Measurements from ENCODE around the gene RNF31. TPM values are rescaled to one million over a fixed set of nuclear protein-coding genes. Genes with fewer than 3 reads are reported as not detected.

RNF31 gene
- total and polyA plus RNA-seq, 4 donors = 31.7 to 82.4 (median 61.4) TPM

DNA sequence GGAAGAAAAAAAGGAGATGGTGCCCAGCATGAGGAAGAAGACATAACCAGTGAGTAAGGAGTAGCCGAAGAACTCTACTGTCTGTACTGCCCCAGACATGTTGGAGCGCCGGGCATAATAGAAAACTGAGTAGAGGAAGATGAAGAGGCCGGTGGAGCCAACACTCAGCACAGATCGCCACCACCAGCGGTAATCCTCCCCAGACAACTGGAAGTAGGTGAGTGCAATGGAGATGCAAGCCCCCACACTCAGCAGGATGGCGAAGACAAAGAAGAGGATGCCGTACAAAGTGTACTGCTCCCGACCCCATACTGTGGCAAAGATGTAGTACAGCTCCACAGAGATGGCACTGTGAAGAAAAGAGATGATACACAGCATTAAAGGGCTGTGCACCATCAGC is 42.2 kb downstream of the RNF31 start:
- Histone ChIP-seq H3K27ac (ENCODE audit: low read depth in 1 of 2, low read length in 1 of 2) (no peak overlapping the region), H3K4me3 (no peak overlapping the region), H3K9ac (ENCODE audit: insufficient read depth in 1 of 2, low read length in 2 of 2) (no peak overlapping the region), H3K9me3 (ENCODE audit: control insufficient read depth in 4 of 4, insufficient read depth in 3 of 4, low read length in 3 of 4) (no peaks in the 10 kb centered on the region), H3K4me1 (ENCODE audit: control insufficient read depth in 5 of 5, insufficient read depth in 5 of 5, low read length in 5 of 5) (peaks cover 0 to 12% (median 5%) of the 10 kb centered on the region in 5 donors), H3K27me3 (ENCODE audit: control insufficient read depth in 3 of 3, insufficient read depth in 3 of 3, low read length in 2 of 3) (no peaks in the 10 kb centered on the region), H3K36me3 (ENCODE audit: control insufficient read depth in 4 of 4, insufficient read depth in 4 of 4, low read length in 4 of 4) (peaks cover 17 to 40% (median 29%) of the 10 kb centered on the region in 4 donors)
- 96% methylated on average over 9 of the region's 9 CpGs for WGBS, 2 donors
- TF ChIP-seq, protein P1, sequence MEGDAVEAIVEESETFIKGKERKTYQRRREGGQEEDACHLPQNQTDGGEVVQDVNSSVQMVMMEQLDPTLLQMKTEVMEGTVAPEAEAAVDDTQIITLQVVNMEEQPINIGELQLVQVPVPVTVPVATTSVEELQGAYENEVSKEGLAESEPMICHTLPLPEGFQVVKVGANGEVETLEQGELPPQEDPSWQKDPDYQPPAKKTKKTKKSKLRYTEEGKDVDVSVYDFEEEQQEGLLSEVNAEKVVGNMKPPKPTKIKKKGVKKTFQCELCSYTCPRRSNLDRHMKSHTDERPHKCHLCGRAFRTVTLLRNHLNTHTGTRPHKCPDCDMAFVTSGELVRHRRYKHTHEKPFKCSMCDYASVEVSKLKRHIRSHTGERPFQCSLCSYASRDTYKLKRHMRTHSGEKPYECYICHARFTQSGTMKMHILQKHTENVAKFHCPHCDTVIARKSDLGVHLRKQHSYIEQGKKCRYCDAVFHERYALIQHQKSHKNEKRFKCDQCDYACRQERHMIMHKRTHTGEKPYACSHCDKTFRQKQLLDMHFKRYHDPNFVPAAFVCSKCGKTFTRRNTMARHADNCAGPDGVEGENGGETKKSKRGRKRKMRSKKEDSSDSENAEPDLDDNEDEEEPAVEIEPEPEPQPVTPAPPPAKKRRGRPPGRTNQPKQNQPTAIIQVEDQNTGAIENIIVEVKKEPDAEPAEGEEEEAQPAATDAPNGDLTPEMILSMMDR (IDR thresholded peaks at IDR 0.05; ENCODE audit: control extremely low read depth, extremely low read depth) = no peak
- no peak for DNase-seq
- ATAC-seq (ENCODE audit: insufficient read depth, low FRiP score) = no peak

- Histone ChIP-seq H3K4me3 (no peak overlapping the region), H3K9me3 (ENCODE audit: control insufficient read depth in 4 of 4, insufficient read depth in 3 of 4, low read length in 3 of 4) (no peaks in the 10 kb centered on the region), H3K4me1 (ENCODE audit: control insufficient read depth in 5 of 5, insufficient read depth in 5 of 5, low read length in 5 of 5) (peaks cover 0 to 18% (median 9%) of the 10 kb centered on the region in 5 donors), H3K36me3 (ENCODE audit: control insufficient read depth in 4 of 4, insufficient read depth in 4 of 4, low read length in 4 of 4) (peaks cover 10 to 34% (median 23%) of the 10 kb centered on the region in 4 donors), H3K27me3 (ENCODE audit: control insufficient read depth in 3 of 3, insufficient read depth in 3 of 3, low read length in 2 of 3) (no peaks in the 10 kb centered on the region), H3K9ac (ENCODE audit: insufficient read depth in 1 of 2, low read length in 2 of 2) (no peak overlapping the region), H3K27ac (ENCODE audit: low read depth in 1 of 2, low read length in 1 of 2) (no peak overlapping the region)
- TF ChIP-seq, protein P1 (IDR thresholded peaks at IDR 0.05; ENCODE audit: control extremely low read depth, extremely low read depth) = no peak
- WGBS, 2 donors = 94 to 97% methylated on average over 10 of the region's 10 CpGs
- no peak for DNase-seq
- no peak for ATAC-seq (ENCODE audit: insufficient read depth, low FRiP score)
Measured at GRCh38 chr14:24190416-24190815, 43.1 kb downstream of the RNF31 start.

GRCh38 chr14:24192933-24193332 is 45.6 kb downstream of the RNF31 start:
- DNase-seq = no peak
- no peak overlapping the region for H3K27ac ChIP-seq (ENCODE audit: low read depth in 1 of 2, low read length in 1 of 2)
- 90 to 95% methylated on average over 15 of the region's 15 CpGs for WGBS, 2 donors

More at GRCh38 chr14:24192933-24193332, 45.6 kb downstream of the RNF31 start:
- no peak overlapping the region for H3K9ac ChIP-seq (ENCODE audit: insufficient read depth in 1 of 2, low read length in 2 of 2)
- H3K4me3 ChIP-seq = no peak overlapping the region
- no peaks in the 10 kb centered on the region for H3K9me3 ChIP-seq (ENCODE audit: control insufficient read depth in 4 of 4, insufficient read depth in 3 of 4, low read length in 3 of 4)
- no peak for ATAC-seq (ENCODE audit: insufficient read depth, low FRiP score)
- H3K36me3 ChIP-seq (ENCODE audit: control insufficient read depth in 4 of 4, insufficient read depth in 4 of 4, low read length in 4 of 4) = peaks cover 5 to 18% (median 13%) of the 10 kb centered on the region in 4 donors
- peaks cover 0 to 25% (median 8%) of the 10 kb centered on the region in 5 donors for H3K4me1 ChIP-seq (ENCODE audit: control insufficient read depth in 5 of 5, insufficient read depth in 5 of 5, low read length in 5 of 5)
- H3K27me3 ChIP-seq (ENCODE audit: control insufficient read depth in 3 of 3, insufficient read depth in 3 of 3, low read length in 2 of 3) = no peaks in the 10 kb centered on the region
- TF ChIP-seq, protein P1 (IDR thresholded peaks at IDR 0.05; ENCODE audit: control extremely low read depth, extremely low read depth) = no peak

Data from lung (tissue), 12 donors.